ENCODE results near the gene CASQ2.

DNA sequence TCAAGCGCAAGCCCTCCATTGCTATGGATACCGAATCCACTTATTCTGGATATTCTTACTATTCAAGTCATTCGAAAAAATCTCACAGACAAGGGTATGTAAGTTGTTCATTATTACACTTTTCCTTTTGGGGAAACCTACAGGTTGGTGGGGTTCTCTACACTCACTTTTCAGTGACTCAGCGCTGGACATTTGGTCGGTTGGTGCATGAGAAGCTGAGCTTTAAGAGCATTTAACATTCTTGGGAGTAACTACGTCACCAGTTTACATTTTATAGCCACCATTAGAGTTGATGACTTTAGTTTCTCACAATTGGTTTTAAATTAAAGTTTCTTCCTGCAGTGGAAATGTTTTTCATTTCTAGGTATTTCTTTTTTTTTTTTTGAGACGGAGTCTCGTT lies 117.1 kb downstream of the CASQ2 start:
- TF ChIP-seq POLR2A (IDR thresholded peaks at IDR 0.05), result no peak
- TF ChIP-seq, protein P1, sequence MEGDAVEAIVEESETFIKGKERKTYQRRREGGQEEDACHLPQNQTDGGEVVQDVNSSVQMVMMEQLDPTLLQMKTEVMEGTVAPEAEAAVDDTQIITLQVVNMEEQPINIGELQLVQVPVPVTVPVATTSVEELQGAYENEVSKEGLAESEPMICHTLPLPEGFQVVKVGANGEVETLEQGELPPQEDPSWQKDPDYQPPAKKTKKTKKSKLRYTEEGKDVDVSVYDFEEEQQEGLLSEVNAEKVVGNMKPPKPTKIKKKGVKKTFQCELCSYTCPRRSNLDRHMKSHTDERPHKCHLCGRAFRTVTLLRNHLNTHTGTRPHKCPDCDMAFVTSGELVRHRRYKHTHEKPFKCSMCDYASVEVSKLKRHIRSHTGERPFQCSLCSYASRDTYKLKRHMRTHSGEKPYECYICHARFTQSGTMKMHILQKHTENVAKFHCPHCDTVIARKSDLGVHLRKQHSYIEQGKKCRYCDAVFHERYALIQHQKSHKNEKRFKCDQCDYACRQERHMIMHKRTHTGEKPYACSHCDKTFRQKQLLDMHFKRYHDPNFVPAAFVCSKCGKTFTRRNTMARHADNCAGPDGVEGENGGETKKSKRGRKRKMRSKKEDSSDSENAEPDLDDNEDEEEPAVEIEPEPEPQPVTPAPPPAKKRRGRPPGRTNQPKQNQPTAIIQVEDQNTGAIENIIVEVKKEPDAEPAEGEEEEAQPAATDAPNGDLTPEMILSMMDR (IDR thresholded peaks at IDR 0.05), result no peak

All from uterus (tissue), 2 donors.